ENCODE measurements around the gene BACH1. TPM values are rescaled to one million over a fixed set of nuclear protein-coding genes. Genes with fewer than 3 reads are reported as not detected.

Gene BACH1
- total and polyA plus RNA-seq, 2 of the 8 experiments (the other 6 are each of a cell fraction or from before 2014, with no cell fraction given) = 6.9 to 50.7 TPM

DNA sequence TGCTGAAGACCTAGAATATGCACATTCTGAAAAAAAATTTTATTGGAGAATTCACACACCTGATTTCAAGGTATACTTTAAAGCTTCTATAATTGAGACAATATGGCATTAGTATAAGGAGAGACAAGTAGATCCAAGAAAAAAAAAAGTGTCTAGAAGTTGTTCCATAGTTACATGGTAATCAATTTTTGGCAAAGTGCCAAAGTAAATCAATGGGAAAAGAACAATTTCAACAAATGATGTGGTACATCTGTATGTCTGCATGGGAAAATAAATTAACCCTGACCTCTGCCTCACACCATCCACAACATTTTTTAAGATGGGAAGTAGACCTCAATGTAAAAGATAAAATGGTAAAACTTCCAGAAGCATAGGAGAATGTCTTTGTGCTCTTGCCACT lies 21.3 kb upstream of the BACH1 start:
- no peak for FAIRE-seq
- no peaks in the 10 kb centered on the region for H3K27me3 ChIP-seq (replicated peaks in 1 of 4; ENCODE audit: control insufficient read depth in 3 of 4, extremely low read depth in 1 of 4, insufficient read depth in 3 of 4, low read length in 3 of 4)
- ChIA-PET POLR2A (ENCODE audit: partially characterized antibody) (no interaction called here), CTCF (ENCODE audit: partially characterized antibody) (interaction anchor here (0.9 kb wide), 1 partner anchor 13 kb away, joined by 3 read pairs; no protein-coding TSS in a partner anchor)
- no peak overlapping the region for H4K91ac ChIP-seq (replicated peaks; ENCODE audit: insufficient read length, low read length)
- no peak for DNase-seq (ENCODE audit: low read depth in 1 of 2, low spot score in 2 of 2)
- no peak overlapping the region for H2BK5ac ChIP-seq (ENCODE audit: low read depth, low read length)
- no peaks in the 10 kb centered on the region for H3K79me2 ChIP-seq (ENCODE audit: control insufficient read depth in 1 of 2, insufficient read depth in 2 of 2, low read length in 2 of 2)
- no peak overlapping the region for H3K18ac ChIP-seq (ENCODE audit: extremely low read depth, low read length)
- H2BK15ac ChIP-seq (ENCODE audit: low read length) = no peak overlapping the region
- no peak overlapping the region for H4K8ac ChIP-seq (ENCODE audit: extremely low read depth, insufficient read depth, low read length)
- H3K36me3 ChIP-seq (ENCODE audit: control insufficient read depth in 2 of 4, insufficient read depth in 4 of 4, low read length in 3 of 4) = no peaks in the 10 kb centered on the region
- no peaks in the 10 kb centered on the region for H3K23me2 ChIP-seq (ENCODE audit: low read depth, low read length)
- H3K4me1 ChIP-seq (replicated peaks in 1 of 4; ENCODE audit: control insufficient read depth in 3 of 4, insufficient read depth in 4 of 4, low read length in 3 of 4) = no peaks in the 10 kb centered on the region
- no peak overlapping the region for H3K27ac ChIP-seq (ENCODE audit: low read depth, low read length)
- H4K20me1 ChIP-seq (replicated peaks in 1 of 2; ENCODE audit: control insufficient read depth in 1 of 2, insufficient read depth in 2 of 2, low read length in 2 of 2) = no peaks in the 10 kb centered on the region
- no peak overlapping the region for H2BK20ac ChIP-seq (ENCODE audit: low read length)
- no peak overlapping the region for H3K4me2 ChIP-seq (ENCODE audit: insufficient read depth in 1 of 2, low read depth in 2 of 2, low read length in 2 of 2)
- H2BK12ac ChIP-seq (ENCODE audit: low read depth, low read length) = no peak overlapping the region
- no peaks in the 10 kb centered on the region for H3K79me1 ChIP-seq (ENCODE audit: low read depth, low read length)
- no peak overlapping the region for H3K9ac ChIP-seq (replicated peaks in 1 of 4; ENCODE audit: extremely low read depth in 1 of 4, low read depth in 3 of 4, low read length in 3 of 4)
- no peak overlapping the region for H2BK120ac ChIP-seq (replicated peaks; ENCODE audit: low read depth, low read length)
- H3K4me3 ChIP-seq (ENCODE audit: extremely low read depth in 1 of 4, insufficient read depth in 2 of 4, low read depth in 3 of 4, low read length in 4 of 4) = no peak overlapping the region
- H2AFZ ChIP-seq (ENCODE audit: low read length) = no peak overlapping the region
- H2AK5ac ChIP-seq (ENCODE audit: low read depth, low read length) = no peak overlapping the region
- no peak overlapping the region for H4K5ac ChIP-seq (ENCODE audit: insufficient read length, low read depth, low read length)
- H3K4ac ChIP-seq (replicated peaks; ENCODE audit: insufficient read length, low read depth, low read length) = no peak overlapping the region
- no peak overlapping the region for H3K56ac ChIP-seq (replicated peaks; ENCODE audit: insufficient read length, low read depth, low read length)
- H3K23ac ChIP-seq (ENCODE audit: insufficient read length) = no peak overlapping the region
- H3K14ac ChIP-seq (ENCODE audit: insufficient read length) = no peak overlapping the region
- no peaks in the 10 kb centered on the region for H3K9me3 ChIP-seq (ENCODE audit: insufficient read depth in 2 of 2, low read depth in 1 of 2, low read length in 1 of 2)
- TF ChIP-seq SIX5 (IDR thresholded peaks at IDR 0.05; ENCODE audit: low read depth, low read length) = no peak
- no peak for TF ChIP-seq RXRA (IDR thresholded peaks at IDR 0.05; ENCODE audit: insufficient read depth, low read depth, low read length)
- no peak for TF ChIP-seq HDAC6 (IDR thresholded peaks at IDR 0.05; ENCODE audit: low read depth, low read length)
- TF ChIP-seq FOSL1 (IDR thresholded peaks at IDR 0.05; ENCODE audit: insufficient read depth, low read depth, low read length) = no peak
- TF ChIP-seq PHF8 (conservative IDR thresholded peaks at IDR 0.05; ENCODE audit: low read depth, low read length) = no peak
- TF ChIP-seq TCF12 (IDR thresholded peaks at IDR 0.05; ENCODE audit: low read depth, low read length) = no peak
- TF ChIP-seq, protein P1, sequence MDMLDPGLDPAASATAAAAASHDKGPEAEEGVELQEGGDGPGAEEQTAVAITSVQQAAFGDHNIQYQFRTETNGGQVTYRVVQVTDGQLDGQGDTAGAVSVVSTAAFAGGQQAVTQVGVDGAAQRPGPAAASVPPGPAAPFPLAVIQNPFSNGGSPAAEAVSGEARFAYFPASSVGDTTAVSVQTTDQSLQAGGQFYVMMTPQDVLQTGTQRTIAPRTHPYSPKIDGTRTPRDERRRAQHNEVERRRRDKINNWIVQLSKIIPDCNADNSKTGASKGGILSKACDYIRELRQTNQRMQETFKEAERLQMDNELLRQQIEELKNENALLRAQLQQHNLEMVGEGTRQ (IDR thresholded peaks at IDR 0.05; ENCODE audit: low read length) = no peak
- no peak for TF ChIP-seq MAFK (IDR thresholded peaks at IDR 0.05; ENCODE audit: low read depth, low read length)
- TF ChIP-seq, protein P2, sequence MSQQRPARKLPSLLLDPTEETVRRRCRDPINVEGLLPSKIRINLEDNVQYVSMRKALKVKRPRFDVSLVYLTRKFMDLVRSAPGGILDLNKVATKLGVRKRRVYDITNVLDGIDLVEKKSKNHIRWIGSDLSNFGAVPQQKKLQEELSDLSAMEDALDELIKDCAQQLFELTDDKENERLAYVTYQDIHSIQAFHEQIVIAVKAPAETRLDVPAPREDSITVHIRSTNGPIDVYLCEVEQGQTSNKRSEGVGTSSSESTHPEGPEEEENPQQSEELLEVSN (IDR thresholded peaks at IDR 0.05) = no peak
- TF ChIP-seq CBX8 (IDR thresholded peaks at IDR 0.05; ENCODE audit: borderline replicate concordance, low read depth, low read length) = no peak
- TF ChIP-seq CBX5 (IDR thresholded peaks at IDR 0.05; ENCODE audit: low read depth, low read length) = no peak
- no peak for TF ChIP-seq KDM1A (IDR thresholded peaks at IDR 0.05; ENCODE audit: borderline replicate concordance, low read length)
- no peak for TF ChIP-seq YY1 (IDR thresholded peaks at IDR 0.05; ENCODE audit: low read depth, low read length)
- TF ChIP-seq TAF1 (IDR thresholded peaks at IDR 0.05; ENCODE audit: low read depth, low read length) = no peak

All from H1 (cell line).